Neuronal stem cell (in vitro differentiated cells): Measurements from ENCODE around the gene FXYD7.

Experiments
- DNase-seq: peaks from one replicate; pipeline ENCODE4 v3.0.0-alpha.2; 2013; ENCODE audit warnings: low spot score
- H2AFZ ChIP-seq: one replicate; pipeline ENCODE4 v1.6.1; 2013; ENCODE audit warnings: mild to moderate bottlenecking, low read length, inconsistent platforms
- H2AK5ac ChIP-seq: 2 replicates; pipeline ENCODE4 v1.6.1; 2013; ENCODE audit warnings: low read depth, mild to moderate bottlenecking, inconsistent platforms, low read length, moderate library complexity, mixed read lengths
- H2BK120ac ChIP-seq: 2 replicates; pipeline ENCODE4 v1.6.1; 2013; ENCODE audit warnings: low read depth, mild to moderate bottlenecking, inconsistent platforms, low read length, moderate library complexity, mixed read lengths
- H2BK12ac ChIP-seq: one replicate; pipeline ENCODE4 v1.6.1; 2013; ENCODE audit warnings: low read length, inconsistent platforms
- H2BK15ac ChIP-seq: 2 replicates; pipeline ENCODE4 v1.6.1; 2013; ENCODE audit warnings: mild to moderate bottlenecking, low read length, inconsistent platforms, mixed read lengths
- H2BK5ac ChIP-seq: one replicate; pipeline ENCODE4 v1.6.1; 2013; ENCODE audit warnings: inconsistent platforms, mild to moderate bottlenecking, low read length, moderate library complexity
- H3K14ac ChIP-seq: one replicate; pipeline ENCODE4 v1.6.1; 2013; ENCODE audit warnings: low read length, inconsistent platforms
- H3K18ac ChIP-seq: 2 replicates; pipeline ENCODE4 v1.6.1; 2013; ENCODE audit warnings: low read length, inconsistent platforms
- H3K23ac ChIP-seq: 2 replicates; pipeline ENCODE4 v1.6.1; 2013; ENCODE audit warnings: low read depth, mild to moderate bottlenecking, mixed read lengths, low read length, inconsistent platforms; ENCODE audit not compliant: poor library complexity
- H3K27ac ChIP-seq: replicated peaks from 3 replicates; pipeline ENCODE4 v1.5.1; 2013; ENCODE audit warnings: low read length, inconsistent platforms
- H3K27me3 ChIP-seq, 3 experiments: 2 replicates each; pipeline ENCODE4 v1.6.1; 2013; ENCODE audit warnings: low read length in 3 of 3, mild to moderate bottlenecking in 2 of 3, inconsistent platforms in 1 of 3, low read depth in 1 of 3, mixed read lengths in 1 of 3, moderate library complexity in 1 of 3; ENCODE audit not compliant: control insufficient read depth in 3 of 3, insufficient read depth in 3 of 3
- H3K36me3 ChIP-seq, 2 donors: replicated peaks in 1 of 2; 2 replicates each; pipeline ENCODE4 v1.6.1; 2013; ENCODE audit warnings: low read length in 2 of 2; ENCODE audit not compliant: control insufficient read depth in 2 of 2, insufficient read depth in 2 of 2
- H3K4ac ChIP-seq: 2 replicates; pipeline ENCODE4 v1.6.1; 2013; ENCODE audit warnings: inconsistent platforms, mild to moderate bottlenecking, low read length, moderate library complexity
- H3K4me1 ChIP-seq, 2 donors: 1 replicate in 1 of 2; 2 replicates in 1 of 2; pipeline ENCODE4 v1.6.1; 2013; ENCODE audit warnings: low read length in 2 of 2, low read depth in 1 of 2; ENCODE audit not compliant: control insufficient read depth in 2 of 2, insufficient read depth in 1 of 2
- H3K4me2 ChIP-seq: one replicate; pipeline ENCODE4 v1.6.1; 2013; ENCODE audit warnings: mild to moderate bottlenecking, low read length, inconsistent platforms; ENCODE audit not compliant: insufficient read depth, poor library complexity, severe bottlenecking
- H3K4me3 ChIP-seq, 2 donors: 2 replicates each; pipeline ENCODE4 v1.5.1; 2013; ENCODE audit warnings: low read length in 2 of 2, mild to moderate bottlenecking in 2 of 2, inconsistent platforms in 1 of 2, moderate library complexity in 1 of 2
- H3K79me1 ChIP-seq: one replicate; pipeline ENCODE4 v1.6.1; 2013; ENCODE audit warnings: low read depth, mild to moderate bottlenecking, inconsistent platforms, low read length, moderate library complexity
- H3K9ac ChIP-seq: one replicate; pipeline ENCODE4 v1.6.1; 2013; ENCODE audit warnings: mild to moderate bottlenecking, low read depth, low read length, inconsistent platforms; ENCODE audit not compliant: poor library complexity
- H3K9me3 ChIP-seq, 2 donors: replicated peaks in 1 of 2; 2 replicates each; pipeline versions ENCODE3 to v1.6.1; 2013; ENCODE audit warnings: low read length in 2 of 2, mild to moderate bottlenecking in 2 of 2, inconsistent platforms in 1 of 2, low read depth in 1 of 2, mixed read lengths in 1 of 2, moderate library complexity in 1 of 2; ENCODE audit not compliant: control insufficient read depth in 2 of 2, insufficient read depth in 1 of 2
- H4K8ac ChIP-seq: one replicate; pipeline ENCODE4 v1.6.1; 2013; ENCODE audit warnings: low read depth, mild to moderate bottlenecking, inconsistent platforms, low read length, moderate library complexity
- H4K91ac ChIP-seq: one replicate; pipeline ENCODE4 v1.6.1; 2013; ENCODE audit warnings: low read length, low read depth, mild to moderate bottlenecking, inconsistent platforms; ENCODE audit not compliant: poor library complexity
- WGBS, 2 donors: extraction: QIAGEN DNeasy Blood & Tissue Kit; methylation state at CpG; one replicate each; pipeline ENCODE4 v1.1.7; 2013; ENCODE audit warnings: missing lambda C conversion rate in 2 of 2, mixed read lengths in 1 of 2; ENCODE audit not compliant: insufficient read length in 2 of 2, insufficient replicate concordance in 1 of 2; ENCODE audit errors: extremely low coverage in 2 of 2; 5-methylcytosine and 5-hydroxymethylcytosine counted together

FXYD7 gene

DNA sequence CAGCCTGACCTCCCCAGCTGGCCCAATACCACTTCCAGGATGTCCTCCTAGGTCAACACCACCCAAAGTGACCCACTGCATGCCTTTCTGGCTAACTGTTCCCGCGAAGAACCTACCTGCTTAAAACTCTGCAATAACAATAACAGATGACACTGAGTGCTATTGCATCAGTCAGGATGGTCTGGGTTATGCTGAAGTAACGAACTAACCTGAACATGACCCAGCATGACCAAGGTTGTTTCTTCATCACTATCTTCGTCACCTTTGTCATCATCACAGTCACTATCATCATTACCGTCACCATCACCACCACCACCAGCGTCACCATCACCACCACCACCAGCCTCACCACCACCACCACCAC lies 38.0 kb upstream of the FXYD7 start:
- no peak overlapping the region for H2AFZ ChIP-seq
- WGBS, 2 donors: no CpG with 5 or more reads among the region's 6 CpGs
- H4K91ac ChIP-seq: no peak overlapping the region
- no peaks in the 10 kb centered on the region for H3K36me3 ChIP-seq
- DNase-seq: no peak
- peaks cover 0 to 7% of the 10 kb centered on the region in 2 donors for H3K4me1 ChIP-seq
- H3K23ac ChIP-seq: peak overlapping the region; percentile 37
- H3K9me3 ChIP-seq: no peaks in the 10 kb centered on the region
- no peak overlapping the region for H3K4ac ChIP-seq
- no peak overlapping the region for H2BK5ac ChIP-seq
- H3K18ac ChIP-seq: no peak overlapping the region
- no peak overlapping the region for H3K27ac ChIP-seq
- no peak overlapping the region for H3K14ac ChIP-seq
- H3K4me2 ChIP-seq: no peak overlapping the region
- H2BK12ac ChIP-seq: peak overlapping the region; percentile 58
- no peak overlapping the region for H2AK5ac ChIP-seq
- H2BK120ac ChIP-seq: no peak overlapping the region
- no peak overlapping the region for H2BK15ac ChIP-seq
- H3K79me1 ChIP-seq: peaks cover 4% of the 10 kb centered on the region
- H4K8ac ChIP-seq: no peak overlapping the region
- peaks cover 0 to 3% (median 0%) of the 10 kb centered on the region in 3 experiments for H3K27me3 ChIP-seq
- peak overlapping the region; percentile 24 for H3K9ac ChIP-seq
- H3K4me3 ChIP-seq: peak overlapping the region in 1 of 2 donors; percentile 57

GRCh38 chr19:35105411-35106290 lies 37.4 kb upstream of the FXYD7 start:
- no CpG with 5 or more reads among the region's 30 CpGs for WGBS, 2 donors
- no peaks in the 10 kb centered on the region for H3K9me3 ChIP-seq
- peaks cover 0 to 5% of the 10 kb centered on the region in 2 donors for H3K4me1 ChIP-seq
- peak overlapping the region in 1 of 2 donors; percentile 57 for H3K4me3 ChIP-seq
- H3K79me1 ChIP-seq: peaks cover 2% of the 10 kb centered on the region
- H2AK5ac ChIP-seq: peak overlapping the region; percentile 68
- peak overlapping the region; percentile 75 for H2BK12ac ChIP-seq
- no peak for DNase-seq
- no peak overlapping the region for H3K4me2 ChIP-seq
- H3K27ac ChIP-seq: no peak overlapping the region
- H2BK5ac ChIP-seq: no peak overlapping the region
- H3K18ac ChIP-seq: peak overlapping the region; percentile 20
- H2BK120ac ChIP-seq: no peak overlapping the region
- H3K4ac ChIP-seq: no peak overlapping the region
- peak overlapping the region; percentile 65 for H2BK15ac ChIP-seq
- H3K14ac ChIP-seq: no peak overlapping the region
- no peaks in the 10 kb centered on the region for H3K36me3 ChIP-seq
- peak overlapping the region; percentile 44 for H3K23ac ChIP-seq
- no peak overlapping the region for H4K8ac ChIP-seq
- peaks cover 0 to 3% (median 0%) of the 10 kb centered on the region in 3 experiments for H3K27me3 ChIP-seq
- H2AFZ ChIP-seq: no peak overlapping the region
- H4K91ac ChIP-seq: no peak overlapping the region
- peak overlapping the region; percentile 38 for H3K9ac ChIP-seq

DNA sequence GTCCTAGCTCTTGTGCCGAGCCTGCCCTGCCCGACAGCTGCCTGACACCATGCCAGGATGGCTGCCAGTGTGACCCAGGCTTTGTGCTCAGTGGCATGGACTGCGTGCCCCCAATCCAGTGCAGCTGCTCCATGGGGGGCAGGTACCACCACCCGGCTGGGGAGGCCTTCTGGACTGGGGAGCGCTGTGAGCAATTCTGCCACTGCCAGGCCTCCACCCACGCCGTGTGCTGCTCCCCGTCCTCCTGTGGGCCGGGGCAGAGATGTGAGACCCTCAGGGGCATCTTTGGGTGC lies 36.8 kb upstream of the FXYD7 start:
- no peak overlapping the region for H3K9ac ChIP-seq
- H3K4ac ChIP-seq: no peak overlapping the region
- H3K27ac ChIP-seq: no peak overlapping the region
- peak overlapping the region; percentile 68 for H2AK5ac ChIP-seq
- no peak overlapping the region for H3K4me2 ChIP-seq
- no peak overlapping the region for H3K4me3 ChIP-seq
- no CpG with 5 or more reads among the region's 9 CpGs for WGBS, 2 donors
- no peaks in the 10 kb centered on the region for H3K79me1 ChIP-seq
- peak overlapping the region; percentile 44 for H3K23ac ChIP-seq
- peak overlapping the region; percentile 65 for H2BK15ac ChIP-seq
- H3K14ac ChIP-seq: no peak overlapping the region
- peaks cover 0 to 5% of the 10 kb centered on the region in 2 donors for H3K4me1 ChIP-seq
- H2BK120ac ChIP-seq: no peak overlapping the region
- no peak for DNase-seq
- H4K8ac ChIP-seq: no peak overlapping the region
- no peaks in the 10 kb centered on the region for H3K36me3 ChIP-seq
- peaks cover 0 to 6% (median 0%) of the 10 kb centered on the region in 3 experiments for H3K27me3 ChIP-seq
- no peak overlapping the region for H2BK12ac ChIP-seq
- no peak overlapping the region for H2AFZ ChIP-seq
- H2BK5ac ChIP-seq: no peak overlapping the region
- no peak overlapping the region for H4K91ac ChIP-seq
- no peaks in the 10 kb centered on the region for H3K9me3 ChIP-seq
- peak overlapping the region; percentile 2 for H3K18ac ChIP-seq

DNA sequence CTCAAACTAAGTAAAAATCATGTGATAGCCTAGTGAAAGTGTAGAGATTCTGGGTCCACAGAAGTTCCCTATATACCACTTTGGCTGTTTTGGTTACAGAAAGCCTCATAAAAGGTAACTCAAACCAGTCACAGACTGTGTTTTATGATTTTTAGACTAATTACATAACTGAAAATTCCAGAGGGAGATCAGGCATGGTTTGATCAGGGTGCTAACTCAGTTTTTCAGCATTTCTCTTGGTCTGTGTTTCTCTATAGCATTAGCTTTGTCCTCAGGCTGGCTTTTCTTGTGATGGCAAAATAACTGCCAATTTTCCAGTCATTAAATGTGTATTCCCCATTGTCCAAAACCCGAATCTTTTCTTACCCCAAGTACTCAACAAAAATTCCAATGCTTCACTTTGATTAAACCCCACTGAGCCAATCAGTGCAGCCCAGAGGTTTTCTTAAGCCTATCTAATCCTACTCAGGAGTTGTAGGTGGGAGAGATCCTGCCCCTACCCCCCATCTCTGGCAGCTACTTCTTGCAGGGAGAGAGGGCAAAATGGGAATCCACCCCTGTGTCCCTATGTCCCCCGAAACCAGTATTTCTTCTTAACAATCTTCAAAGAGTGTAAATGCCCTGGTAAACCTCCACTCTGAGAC lies 36.0 kb upstream of the FXYD7 start:
- Histone ChIP-seq H3K4me2 (no peak overlapping the region), H3K4me1 (peaks cover 0 to 5% of the 10 kb centered on the region in 2 donors), H4K91ac (no peak overlapping the region), H2AK5ac (no peak overlapping the region), H2AFZ (no peak overlapping the region), H2BK120ac (no peak overlapping the region), H3K27me3 (peaks cover 0 to 6% (median 0%) of the 10 kb centered on the region in 3 experiments), H3K14ac (no peak overlapping the region), H3K4me3 (no peak overlapping the region), H3K9ac (no peak overlapping the region), H3K23ac (no peak overlapping the region), H4K8ac (no peak overlapping the region), H2BK15ac (no peak overlapping the region), H3K4ac (no peak overlapping the region), H3K79me1 (no peaks in the 10 kb centered on the region), H3K9me3 (no peaks in the 10 kb centered on the region), H3K18ac (no peak overlapping the region), H2BK12ac (no peak overlapping the region), H2BK5ac (no peak overlapping the region), H3K36me3 (no peaks in the 10 kb centered on the region), H3K27ac (no peak overlapping the region)
- no peak for DNase-seq
- no CpG with 5 or more reads among the region's 2 CpGs for WGBS, 2 donors
